ENCODE data around the gene CD99. TPM values are rescaled to one million over a fixed set of nuclear protein-coding genes. Genes with fewer than 3 reads are reported as not detected.

Gene CD99
- total RNA-seq, 1 experiment from 2014 or later, result 92.1 TPM

DNA sequence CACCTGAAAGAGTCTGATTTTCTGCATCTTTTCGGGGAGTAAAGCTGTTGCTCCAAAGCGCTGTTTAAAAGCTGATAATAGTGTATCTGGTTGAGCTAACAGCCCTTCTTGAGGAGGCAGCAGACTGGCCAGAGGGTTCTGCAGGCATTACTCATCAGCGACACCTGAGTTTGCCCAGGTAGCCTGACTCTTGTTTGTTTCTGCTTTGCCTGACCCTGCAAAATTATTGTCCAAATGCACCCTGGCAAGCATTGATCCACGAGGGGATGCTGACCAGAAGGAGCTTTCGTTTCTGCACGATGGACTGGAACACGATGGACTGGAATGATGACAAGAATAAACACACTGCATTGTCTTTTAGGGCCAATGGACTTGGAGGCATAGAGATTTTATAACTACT lies 6.2 kb downstream of the CD99 start:
- H3K4me1 ChIP-seq (ENCODE audit: insufficient read depth, low read length), result no peaks in the 10 kb centered on the region; the same call in 1 of the 2 replicates
- H3K23me2 ChIP-seq (ENCODE audit: insufficient read length, low read depth, low read length, poor library complexity, severe bottlenecking), result peaks cover 4% of the 10 kb centered on the region
- H3K36me3 Mint-ChIP-seq (ENCODE audit: insufficient read depth in 1 of 3, low read depth in 3 of 3), result peaks cover 0 to 13% (median 11%) of the 10 kb centered on the region in 3 experiments; a peak in 6 of 7 replicates
- no CpG with 5 or more reads among the region's 7 CpGs for WGBS (ENCODE audit: extremely low coverage, insufficient read length, low lambda C conversion rate)
- no peak overlapping the region for H3K18ac ChIP-seq (ENCODE audit: insufficient read length, low read depth, low read length)
- no peak overlapping the region for H3K9ac ChIP-seq (ENCODE audit: extremely low read depth, insufficient read length, low read length)
- H3K9me3 ChIP-seq (ENCODE audit: control insufficient read depth, low read depth, low read length), result no peaks in the 10 kb centered on the region
- H2AK5ac ChIP-seq (ENCODE audit: insufficient read length, low read length), result no peak overlapping the region
- no peak overlapping the region for H4K91ac ChIP-seq (ENCODE audit: insufficient read length, low read depth, low read length)
- no peak overlapping the region for H4K5ac ChIP-seq (ENCODE audit: insufficient read length, low read depth, low read length)
- TF ChIP-seq, protein P1, sequence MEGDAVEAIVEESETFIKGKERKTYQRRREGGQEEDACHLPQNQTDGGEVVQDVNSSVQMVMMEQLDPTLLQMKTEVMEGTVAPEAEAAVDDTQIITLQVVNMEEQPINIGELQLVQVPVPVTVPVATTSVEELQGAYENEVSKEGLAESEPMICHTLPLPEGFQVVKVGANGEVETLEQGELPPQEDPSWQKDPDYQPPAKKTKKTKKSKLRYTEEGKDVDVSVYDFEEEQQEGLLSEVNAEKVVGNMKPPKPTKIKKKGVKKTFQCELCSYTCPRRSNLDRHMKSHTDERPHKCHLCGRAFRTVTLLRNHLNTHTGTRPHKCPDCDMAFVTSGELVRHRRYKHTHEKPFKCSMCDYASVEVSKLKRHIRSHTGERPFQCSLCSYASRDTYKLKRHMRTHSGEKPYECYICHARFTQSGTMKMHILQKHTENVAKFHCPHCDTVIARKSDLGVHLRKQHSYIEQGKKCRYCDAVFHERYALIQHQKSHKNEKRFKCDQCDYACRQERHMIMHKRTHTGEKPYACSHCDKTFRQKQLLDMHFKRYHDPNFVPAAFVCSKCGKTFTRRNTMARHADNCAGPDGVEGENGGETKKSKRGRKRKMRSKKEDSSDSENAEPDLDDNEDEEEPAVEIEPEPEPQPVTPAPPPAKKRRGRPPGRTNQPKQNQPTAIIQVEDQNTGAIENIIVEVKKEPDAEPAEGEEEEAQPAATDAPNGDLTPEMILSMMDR (conservative IDR thresholded peaks at IDR 0.05), result no peak
- H3K27me3 Mint-ChIP-seq (ENCODE audit: low read depth), result peaks cover 29% of the 10 kb centered on the region
- H3K4ac ChIP-seq (ENCODE audit: low read depth, low read length), result no peak overlapping the region
- no peak overlapping the region for H3T11ph ChIP-seq (ENCODE audit: low read length)
- no peaks in the 10 kb centered on the region for H3K79me1 ChIP-seq (ENCODE audit: insufficient read depth, low read depth, low read length, poor library complexity, severe bottlenecking)
- H3K4me3 Mint-ChIP-seq, result no peak overlapping the region
- no peak overlapping the region for H2BK15ac ChIP-seq (ENCODE audit: low read depth, low read length)
- DNase-seq, result no peak
- H3K14ac ChIP-seq (ENCODE audit: insufficient read depth, low read length), result no peak overlapping the region
- no peak overlapping the region for H2BK20ac ChIP-seq (ENCODE audit: low read depth, low read length, poor library complexity, severe bottlenecking)
- H4K8ac ChIP-seq (replicated peaks; ENCODE audit: insufficient read length, low read depth, low read length), result no peak overlapping the region
- H4K20me1 ChIP-seq (ENCODE audit: control insufficient read depth, insufficient read depth, insufficient read length), result no peaks in the 10 kb centered on the region
- no peak overlapping the region for H3K27ac Mint-ChIP-seq
- no peak overlapping the region for H3K23ac ChIP-seq (ENCODE audit: insufficient read length, low read depth, low read length)
- no peak overlapping the region for H2AFZ ChIP-seq (ENCODE audit: low read length)
- H3K27ac ChIP-seq (ENCODE audit: insufficient read length, low read depth, low read length), result no peak overlapping the region
- H3K4me1 Mint-ChIP-seq, result peaks cover 33 to 37% of the 10 kb centered on the region in 2 experiments
- H2BK12ac ChIP-seq (ENCODE audit: insufficient read length, low read depth, low read length), result peak overlapping the region; percentile 30
- no peaks in the 10 kb centered on the region for H3K79me2 ChIP-seq (ENCODE audit: insufficient read depth, low read length)
- H2BK5ac ChIP-seq (ENCODE audit: insufficient read length, low read length), result no peak overlapping the region
- H3K4me2 ChIP-seq (ENCODE audit: insufficient read depth, insufficient read length, low read length), result no peak overlapping the region
- H2BK120ac ChIP-seq (ENCODE audit: low read depth, low read length, poor library complexity, severe bottlenecking), result no peak overlapping the region
- H3K56ac ChIP-seq (ENCODE audit: insufficient read length, low read depth, low read length), result no peak overlapping the region
- H3K27me3 ChIP-seq (ENCODE audit: insufficient read depth, low read length), result peaks cover 12% of the 10 kb centered on the region; the same call in 1 of the 2 replicates
- no peaks in the 10 kb centered on the region; a peak in 2 of 5 replicates for H3K9me3 Mint-ChIP-seq
